ENCODE data around the gene PDZD2.

GRCh38 chr5:31755676-31756230, 116.8 kb downstream of the PDZD2 start:
- TF ChIP-seq POLR2A (IDR thresholded peaks at IDR 0.05; ENCODE audit: low read length), result no peak
- no peak for TF ChIP-seq GATA1 (IDR thresholded peaks at IDR 0.05; ENCODE audit: low read depth, low read length)
